HG02885 (cell line): ENCODE data around the gene MAFG.
A peak's percentile ranks its signal among the peaks of the same experiment; 100 is the strongest.

Source experiments
- ATAC-seq: cut with Tn5 transposase; IDR thresholded peaks from one replicate; pipeline ENCODE4 v1.9.1; 2021; ENCODE audit warnings: mild to moderate bottlenecking; ENCODE audit not compliant: unreplicated experiment, poor library complexity

Gene MAFG

GRCh38 chr17:81940538-81941483 lies 13.3 kb upstream of the MAFG start:
- ATAC-seq = no peak

- ATAC-seq = no peak
Measured at GRCh38 chr17:81939881-81940385, 12.4 kb upstream of the MAFG start.

- no peak for ATAC-seq
Measured at GRCh38 chr17:81939218-81939617, 11.7 kb upstream of the MAFG start.

- ATAC-seq = no peak
Measured at GRCh38 chr17:81935709-81936084, 8.2 kb upstream of the MAFG start.

GRCh38 chr17:81934850-81935708 lies 7.5 kb upstream of the MAFG start:
- no peak for ATAC-seq

GRCh38 chr17:81934098-81934757 lies 6.7 kb upstream of the MAFG start:
- ATAC-seq = no peak

- ATAC-seq = no peak
Measured at GRCh38 chr17:81933178-81933699, 5.7 kb upstream of the MAFG start.

GRCh38 chr17:81932333-81932983 lies 4.9 kb upstream of the MAFG start:
- ATAC-seq = no peak

GRCh38 chr17:81931557-81932332 lies 4.2 kb upstream of the MAFG start:
- ATAC-seq = no peak

- ATAC-seq = no peak
Measured at GRCh38 chr17:81931189-81931556, 3.6 kb upstream of the MAFG start.

GRCh38 chr17:81930142-81931125 lies 2.9 kb upstream of the MAFG start:
- ATAC-seq = no peak

- no peak for ATAC-seq
Measured at GRCh38 chr17:81929253-81930141, 2.0 kb upstream of the MAFG start.

- no peak for ATAC-seq
Measured at GRCh38 chr17:81928544-81929252, 1.2 kb upstream of the MAFG start.

- peak; percentile 25 for ATAC-seq
Measured at GRCh38 chr17:81927152-81927652, 333 bp downstream of the MAFG start.

- ATAC-seq = peak; percentile 25
Measured at GRCh38 chr17:81926451-81927151, 934 bp downstream of the MAFG start.
